Hematopoietic multipotent progenitor cell treated with erythropoietin and hydrocortisone succinate and interleukin-3 and kit ligand, for 4 days (in vitro differentiated cells): ENCODE results near the gene DHX8.

Experiments used
- DNase-seq: peaks from one replicate; pipeline ENCODE4 v3.0.0-alpha.2; 2015

Gene DHX8

GRCh38 chr17:43528319-43528987 is 44.7 kb downstream of the DHX8 start:
- no peak for DNase-seq

GRCh38 chr17:43528988-43529814 is 45.4 kb downstream of the DHX8 start:
- no peak for DNase-seq

- DNase-seq, result peak; percentile 38
Observed at GRCh38 chr17:43529947-43530287, 46.1 kb downstream of the DHX8 start.

DNA sequence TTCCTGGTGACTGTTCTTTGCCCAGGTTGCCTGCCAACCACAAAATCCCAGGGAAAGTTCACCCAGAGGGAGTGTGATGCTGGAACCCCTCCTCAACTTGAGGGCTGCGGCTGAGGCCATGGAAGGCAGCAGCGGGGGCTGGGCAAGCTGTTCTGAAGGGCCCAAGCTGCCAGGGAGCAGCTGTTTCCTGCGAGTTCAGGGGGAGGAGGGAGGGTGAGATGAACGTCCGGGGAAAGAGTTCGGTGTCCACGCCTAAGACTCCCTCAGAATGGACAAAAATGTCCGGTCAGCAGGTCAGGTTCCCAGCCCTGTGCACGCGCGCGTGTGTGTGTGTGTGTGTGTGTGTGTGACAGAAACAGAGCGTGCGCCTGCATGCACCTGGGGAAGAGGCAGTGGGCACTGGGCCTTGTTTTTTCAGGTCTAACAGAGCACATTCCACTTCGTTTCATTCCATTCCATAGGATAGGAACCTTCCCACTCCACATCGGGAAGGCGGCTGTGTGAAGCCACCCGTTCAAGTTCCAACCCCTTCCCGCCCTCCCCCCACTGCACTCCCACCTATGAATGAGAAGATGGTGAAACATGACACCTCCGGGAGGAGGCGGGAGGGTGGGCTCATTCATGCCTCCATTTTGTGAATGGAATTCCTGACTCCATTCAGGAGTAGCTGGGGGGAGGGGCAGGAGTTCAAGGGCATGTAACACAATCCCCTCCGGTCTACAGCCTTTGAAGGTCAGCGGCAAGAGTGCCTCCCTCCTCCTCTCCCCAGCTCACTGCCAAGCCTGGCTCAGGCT is 46.7 kb downstream of the DHX8 start:
- DNase-seq, result peak; percentile 35

- DNase-seq, result no peak
Observed at GRCh38 chr17:43531082-43531378, 47.3 kb downstream of the DHX8 start.

- DNase-seq, result no peak
Observed at GRCh38 chr17:43531955-43532354, 48.2 kb downstream of the DHX8 start.

GRCh38 chr17:43532581-43532980 is 48.8 kb downstream of the DHX8 start:
- no peak for DNase-seq

GRCh38 chr17:43533699-43534098 is 49.9 kb downstream of the DHX8 start:
- no peak for DNase-seq

- no peak for DNase-seq
Observed at GRCh38 chr17:43534909-43535308, 51.1 kb downstream of the DHX8 start.

- no peak for DNase-seq
Observed at GRCh38 chr17:43536236-43536992, 52.6 kb downstream of the DHX8 start.

GRCh38 chr17:43540821-43541674 is 57.3 kb downstream of the DHX8 start:
- DNase-seq, result no peak

DNA sequence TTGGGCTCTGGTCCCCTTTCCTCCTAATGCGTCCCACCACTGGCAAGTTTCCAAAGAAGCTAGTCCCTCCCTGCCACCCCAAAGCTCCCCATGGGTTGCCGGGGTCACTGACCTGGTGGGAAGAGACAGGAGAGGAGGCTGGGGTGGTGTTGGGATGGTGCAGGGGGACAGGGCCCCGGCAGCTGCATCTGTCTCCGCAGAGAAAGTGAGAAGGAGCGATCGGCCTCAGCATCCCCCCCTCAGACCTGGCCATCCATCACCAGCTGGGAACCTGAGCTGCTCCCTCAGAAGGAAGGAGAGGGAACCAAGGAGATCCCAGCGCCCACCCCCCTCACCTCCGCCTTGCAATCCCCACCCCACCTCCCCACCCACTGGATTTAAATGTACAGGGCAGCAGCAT is 59.1 kb downstream of the DHX8 start:
- no peak for DNase-seq

DNA sequence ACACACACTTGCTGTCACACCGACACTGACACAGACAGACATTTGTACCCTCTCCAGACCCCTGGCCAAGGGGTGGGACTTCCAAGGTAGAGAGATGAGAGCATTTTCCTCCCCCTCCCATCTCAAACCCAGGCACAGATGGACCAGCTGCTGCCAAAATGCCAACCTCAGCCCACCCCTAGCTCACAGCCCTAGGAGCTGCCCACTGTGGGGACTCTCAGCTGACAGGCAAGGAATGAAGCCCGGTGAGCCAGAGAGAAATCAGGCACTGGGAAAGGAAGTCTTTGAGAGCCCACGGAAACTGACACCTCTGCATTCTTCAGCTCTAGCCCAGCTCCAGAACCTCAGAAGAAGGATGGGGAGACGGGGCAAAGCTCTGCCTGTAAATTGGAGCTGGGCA is 59.5 kb downstream of the DHX8 start:
- no peak for DNase-seq

DNA sequence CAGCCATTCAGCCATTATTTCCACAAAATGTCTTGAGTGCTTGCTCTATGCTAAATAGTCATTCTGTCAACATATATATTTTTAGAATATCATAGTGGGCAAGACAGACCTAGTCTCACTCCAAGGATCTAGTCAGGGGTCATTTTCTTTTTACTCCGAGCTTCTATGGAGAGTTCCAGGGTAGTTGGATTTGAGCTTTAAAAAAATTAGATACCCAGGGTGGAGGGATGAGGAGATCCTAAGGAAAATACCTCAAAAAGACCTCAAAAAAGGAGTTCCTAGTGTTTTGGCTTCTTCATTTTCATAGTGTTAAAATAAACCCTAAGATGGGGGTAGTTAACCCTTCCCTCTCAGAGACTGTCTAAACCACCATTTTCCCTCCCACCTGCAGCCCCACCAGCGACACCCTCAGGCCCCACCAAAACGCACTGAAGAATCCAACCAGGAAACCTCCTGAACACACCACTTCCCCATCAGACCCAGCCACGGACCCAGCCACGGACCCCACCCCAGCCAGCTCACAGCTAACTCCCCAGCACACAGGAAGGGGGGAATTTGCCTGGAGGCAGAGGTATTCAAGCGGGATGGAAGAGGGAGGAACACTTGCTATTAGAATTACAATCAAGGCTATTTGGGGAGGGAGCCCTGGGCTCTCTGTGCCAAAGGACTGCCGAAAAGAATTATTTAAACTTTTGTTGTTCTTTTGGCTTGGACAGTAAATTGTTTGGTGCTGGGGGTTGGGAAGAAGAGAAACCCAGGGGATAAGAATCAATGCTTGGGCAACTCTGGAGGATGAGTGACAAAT is 60.2 kb downstream of the DHX8 start:
- DNase-seq, result no peak

DNA sequence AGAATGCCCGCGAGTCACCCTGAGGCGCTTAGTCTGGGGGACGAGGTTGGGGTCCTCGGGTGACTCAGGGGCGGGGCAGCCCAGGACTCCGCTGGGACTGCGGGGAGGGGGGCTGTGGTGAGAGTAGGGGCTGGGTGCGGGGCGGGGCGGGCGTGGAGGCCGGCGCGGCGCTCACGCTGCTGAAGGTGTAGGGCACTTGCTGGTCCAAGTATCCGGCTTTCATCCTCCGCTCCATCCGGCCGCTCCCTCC is 61.5 kb downstream of the DHX8 start:
- no peak for DNase-seq

DNA sequence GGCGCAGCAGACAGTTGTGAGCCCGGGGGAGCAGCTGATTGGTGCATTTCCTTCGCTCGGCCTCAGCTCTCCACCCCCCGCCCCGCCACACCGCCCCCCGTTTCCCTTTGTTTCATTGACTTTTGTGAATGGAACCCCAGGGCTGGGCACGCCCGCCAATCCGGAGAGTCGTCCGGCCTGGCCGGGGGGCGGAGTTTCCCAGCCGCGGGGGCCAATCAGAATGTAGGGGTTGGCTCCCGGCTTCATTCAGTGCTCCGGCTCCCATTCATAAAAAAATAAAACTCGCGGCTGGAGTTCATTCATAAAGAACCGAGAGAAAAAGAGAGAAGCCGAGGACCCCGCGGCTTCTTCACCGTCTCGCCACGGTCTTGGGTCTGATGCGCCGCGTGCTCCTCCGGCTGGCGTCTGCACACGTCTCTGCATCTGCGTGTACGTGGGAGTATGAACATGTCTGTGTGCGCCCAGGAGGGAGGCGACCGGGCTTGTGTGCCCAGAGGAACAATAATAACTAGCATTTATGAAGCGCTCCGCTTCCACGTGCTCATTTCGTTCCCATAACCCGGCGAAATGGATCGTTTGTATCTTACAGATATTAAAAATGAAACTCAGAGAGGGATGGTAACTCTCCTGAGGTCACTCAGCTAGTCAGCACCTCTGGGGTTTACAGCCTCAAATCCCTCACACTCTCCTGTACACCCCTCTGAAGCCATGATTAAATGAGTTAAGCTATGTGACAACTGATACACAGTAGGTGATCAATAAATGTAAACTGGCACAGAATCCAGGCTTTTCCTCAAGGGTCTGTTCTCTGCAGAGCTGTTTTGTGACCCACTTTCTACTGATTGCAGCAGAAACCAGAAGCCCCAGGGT is 62.8 kb downstream of the DHX8 start, which contains the start of gene ETV4:
Gene ETV4 (minus strand): TSS at position 22 of the 870 bp plus-strand sequence. CDS start 723 bp downstream, outside the sequence.
- DNase-seq, result peak; percentile 97

DNA sequence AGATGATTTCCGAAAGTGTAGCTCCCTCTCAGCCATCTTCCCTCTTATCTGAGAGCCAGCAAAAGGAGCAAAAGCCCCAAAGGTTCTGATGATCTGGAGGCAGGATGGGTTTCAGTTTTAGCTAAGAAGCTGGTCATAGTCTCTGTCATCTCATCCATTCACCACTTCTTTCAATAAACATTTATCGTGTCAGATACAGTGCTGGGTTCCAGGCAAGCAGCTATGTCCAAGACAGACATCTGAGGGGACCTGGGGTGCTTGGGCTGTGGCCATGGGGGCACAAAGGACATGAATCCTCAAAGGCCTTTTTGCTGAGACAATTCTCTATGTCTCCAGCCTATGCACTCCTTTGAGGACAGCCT is 63.4 kb downstream of the DHX8 start:
- no peak for DNase-seq

GRCh38 chr17:43547659-43548256 is 64.0 kb downstream of the DHX8 start:
- no peak for DNase-seq

- no peak for DNase-seq
Observed at GRCh38 chr17:43548689-43549379, 65.1 kb downstream of the DHX8 start.

GRCh38 chr17:43549496-43549895 is 65.7 kb downstream of the DHX8 start:
- no peak for DNase-seq
